Activated CD8-positive, alpha-beta memory T cell treated with anti-CD3 and anti-CD28 coated beads, Interleukin-2, amount 10 ng/mL, durations not matched to agents 7 days and 5 days (primary cell): ENCODE results near the gene TENM4. TPM values are rescaled to one million over a fixed set of nuclear protein-coding genes. Genes with fewer than 3 reads are reported as not detected.

Source experiments
- ATAC-seq: fragments of 150-1000 bp; cut with Tn5 transposase; one replicate; pipeline ENCODE4 v1.10.0; 2021; ENCODE audit warnings: moderate library complexity
- CTCF ChIA-PET: fragments of 350-600 bp; sonication (Branson Sonifier 250); formaldehyde crosslinking; loops from one replicate; lab custom pipeline; 2021; ENCODE audit warnings: antibody characterized with exemption; lab: Charles Lee
- DNase-seq: peaks from one replicate; pipeline ENCODE4 v3.0.0-alpha.2; 2020
- H3K27ac Mint-ChIP-seq: one replicate; pipeline ENCODE4 v1.8.0; 2021; ENCODE audit warnings: mild to moderate bottlenecking, mixed read lengths
- H3K27me3 Mint-ChIP-seq: one replicate; pipeline ENCODE4 v1.8.0; 2021; ENCODE audit warnings: mixed read lengths
- H3K36me3 Mint-ChIP-seq: one replicate; pipeline ENCODE4 v1.8.0; 2021; ENCODE audit warnings: mild to moderate bottlenecking, mixed read lengths
- H3K4me1 Mint-ChIP-seq: one replicate; pipeline ENCODE4 v1.8.0; 2021; ENCODE audit warnings: mixed read lengths
- H3K4me3 Mint-ChIP-seq: one replicate; pipeline ENCODE4 v1.8.0; 2021; ENCODE audit warnings: mild to moderate bottlenecking, moderate library complexity, mixed read lengths
- H3K9me3 Mint-ChIP-seq: one replicate; pipeline ENCODE4 v1.8.0; 2022; ENCODE audit warnings: low read depth, mixed read lengths
- total RNA-seq, 2 experiments: library from RNA; stranded (reverse); gene quantifications; one replicate each; pipeline ENCODE4 v1.2.3, GENCODE V29; 2021

The TENM4 gene
- not detected for total RNA-seq

GRCh38 chr11:79440571-79441460, at the start of gene TENM4:
Gene TENM4 (minus strand): TSS chr11:79441030. CDS start chr11:79069944, 371,086 bp downstream.
- Mint-ChIP-seq H3K36me3 (peaks cover 6% of the 10 kb centered on the region), H3K9me3 (no peaks in the 10 kb centered on the region), H3K4me1 (peaks cover 8% of the 10 kb centered on the region), H3K27ac (peak within 1 kb of the TSS; percentile 61), H3K27me3 (peaks cover 56% of the 10 kb centered on the region), H3K4me3 (no peak within 1 kb of the TSS)
- CTCF ChIA-PET: interaction anchor here (1.0 kb wide), 1 partner anchor 795 kb away, joined by 3 read pairs; no protein-coding TSS in a partner anchor
- ATAC-seq (no peak), DNase-seq (no peak)

- ATAC-seq: no peak
Observed at GRCh38 chr11:79488286-79488685, 47.5 kb upstream of the TENM4 start.

GRCh38 chr11:79487412-79487811, 46.6 kb upstream of the TENM4 start:
- CTCF ChIA-PET: no interaction called here
- Mint-ChIP-seq H3K4me3 (no peak overlapping the region), H3K4me1 (no peaks in the 10 kb centered on the region), H3K27me3 (no peaks in the 10 kb centered on the region), H3K36me3 (no peaks in the 10 kb centered on the region), H3K27ac (no peak overlapping the region), H3K9me3 (no peaks in the 10 kb centered on the region)
- no peak for ATAC-seq
- DNase-seq: no peak

More at GRCh38 chr11:79488286-79488685, 47.5 kb upstream of the TENM4 start:
- Mint-ChIP-seq H3K27ac (no peak overlapping the region), H3K27me3 (no peaks in the 10 kb centered on the region), H3K36me3 (no peaks in the 10 kb centered on the region), H3K4me1 (no peaks in the 10 kb centered on the region), H3K9me3 (no peaks in the 10 kb centered on the region), H3K4me3 (no peak overlapping the region)
- CTCF ChIA-PET: no interaction called here
- no peak for DNase-seq

- Mint-ChIP-seq H3K36me3 (no peaks in the 10 kb centered on the region), H3K9me3 (no peaks in the 10 kb centered on the region), H3K27ac (no peak overlapping the region), H3K27me3 (no peaks in the 10 kb centered on the region), H3K4me3 (no peak overlapping the region), H3K4me1 (no peaks in the 10 kb centered on the region)
- DNase-seq (no peak), ATAC-seq (no peak)
- CTCF ChIA-PET: no interaction called here
Observed at GRCh38 chr11:79486242-79486984, 45.6 kb upstream of the TENM4 start.

GRCh38 chr11:79485694-79486093, 44.9 kb upstream of the TENM4 start:
- Mint-ChIP-seq H3K4me1 (no peaks in the 10 kb centered on the region), H3K4me3 (no peak overlapping the region), H3K27me3 (no peaks in the 10 kb centered on the region), H3K27ac (no peak overlapping the region), H3K9me3 (no peaks in the 10 kb centered on the region), H3K36me3 (no peaks in the 10 kb centered on the region)
- CTCF ChIA-PET: no interaction called here
- ATAC-seq (no peak), DNase-seq (no peak)

GRCh38 chr11:79484872-79485271, 44.0 kb upstream of the TENM4 start:
- DNase-seq (no peak), ATAC-seq (no peak)
- H3K36me3 Mint-ChIP-seq: no peaks in the 10 kb centered on the region
- H3K4me1 Mint-ChIP-seq: no peaks in the 10 kb centered on the region
- H3K9me3 Mint-ChIP-seq: peaks cover 3% of the 10 kb centered on the region
- H3K27ac Mint-ChIP-seq: no peak overlapping the region
- H3K4me3 Mint-ChIP-seq: no peak overlapping the region
- CTCF ChIA-PET: no interaction called here
- no peaks in the 10 kb centered on the region for H3K27me3 Mint-ChIP-seq

- Mint-ChIP-seq H3K4me1 (no peaks in the 10 kb centered on the region), H3K4me3 (no peak overlapping the region), H3K9me3 (peaks cover 3% of the 10 kb centered on the region), H3K36me3 (no peaks in the 10 kb centered on the region), H3K27ac (no peak overlapping the region), H3K27me3 (no peaks in the 10 kb centered on the region)
- ATAC-seq (no peak), DNase-seq (no peak)
- CTCF ChIA-PET: no interaction called here
Observed at GRCh38 chr11:79482800-79483199, 42.0 kb upstream of the TENM4 start.

- Mint-ChIP-seq H3K9me3 (peaks cover 3% of the 10 kb centered on the region), H3K36me3 (no peaks in the 10 kb centered on the region), H3K27ac (no peak overlapping the region), H3K4me1 (no peaks in the 10 kb centered on the region), H3K27me3 (no peaks in the 10 kb centered on the region), H3K4me3 (no peak overlapping the region)
- ATAC-seq (no peak), DNase-seq (no peak)
- CTCF ChIA-PET: no interaction called here
Observed at GRCh38 chr11:79481795-79482194, 41.0 kb upstream of the TENM4 start.

- DNase-seq (no peak), ATAC-seq (no peak)
- CTCF ChIA-PET: no interaction called here
- Mint-ChIP-seq H3K27me3 (no peaks in the 10 kb centered on the region), H3K4me1 (no peaks in the 10 kb centered on the region), H3K9me3 (peaks cover 3% of the 10 kb centered on the region), H3K4me3 (no peak overlapping the region), H3K36me3 (no peaks in the 10 kb centered on the region), H3K27ac (no peak overlapping the region)
Observed at GRCh38 chr11:79480864-79481263, 40.0 kb upstream of the TENM4 start.

- DNase-seq (no peak), ATAC-seq (no peak)
- CTCF ChIA-PET: no interaction called here
- no peak overlapping the region for H3K4me3 Mint-ChIP-seq
- H3K4me1 Mint-ChIP-seq: no peaks in the 10 kb centered on the region
- no peaks in the 10 kb centered on the region for H3K27me3 Mint-ChIP-seq
- H3K27ac Mint-ChIP-seq: no peak overlapping the region
- H3K9me3 Mint-ChIP-seq: no peaks in the 10 kb centered on the region
- H3K36me3 Mint-ChIP-seq: peaks cover 1% of the 10 kb centered on the region
Observed at GRCh38 chr11:79472819-79473529, 32.1 kb upstream of the TENM4 start.

- H3K27ac Mint-ChIP-seq: no peak overlapping the region
- no peaks in the 10 kb centered on the region for H3K4me1 Mint-ChIP-seq
- no peaks in the 10 kb centered on the region for H3K9me3 Mint-ChIP-seq
- no peak for DNase-seq
- H3K27me3 Mint-ChIP-seq: no peaks in the 10 kb centered on the region
- ATAC-seq: no peak
- CTCF ChIA-PET: no interaction called here
- peaks cover 1% of the 10 kb centered on the region for H3K36me3 Mint-ChIP-seq
- no peak overlapping the region for H3K4me3 Mint-ChIP-seq
Observed at GRCh38 chr11:79471071-79471844, 30.4 kb upstream of the TENM4 start.

- DNase-seq (no peak), ATAC-seq (no peak)
- no peak overlapping the region for H3K4me3 Mint-ChIP-seq
- H3K27me3 Mint-ChIP-seq: no peaks in the 10 kb centered on the region
- H3K4me1 Mint-ChIP-seq: no peaks in the 10 kb centered on the region
- H3K27ac Mint-ChIP-seq: no peak overlapping the region
- peaks cover 1% of the 10 kb centered on the region for H3K36me3 Mint-ChIP-seq
- CTCF ChIA-PET: no interaction called here
- no peaks in the 10 kb centered on the region for H3K9me3 Mint-ChIP-seq
Observed at GRCh38 chr11:79470161-79470560, 29.3 kb upstream of the TENM4 start.

GRCh38 chr11:79467761-79468160, 26.9 kb upstream of the TENM4 start:
- H3K27ac Mint-ChIP-seq: no peak overlapping the region
- no peaks in the 10 kb centered on the region for H3K4me1 Mint-ChIP-seq
- ATAC-seq: no peak
- H3K27me3 Mint-ChIP-seq: no peaks in the 10 kb centered on the region
- no peaks in the 10 kb centered on the region for H3K9me3 Mint-ChIP-seq
- H3K4me3 Mint-ChIP-seq: no peak overlapping the region
- CTCF ChIA-PET: no interaction called here
- DNase-seq: no peak
- H3K36me3 Mint-ChIP-seq: no peaks in the 10 kb centered on the region
